Gastroesophageal sphincter (tissue), 3 donors: Measurements from ENCODE around the gene GRM8.

ENCODE experiments used
- CTCF ChIP-seq, 4 experiments: fragments of 200-600 bp in 2 of 4; fragments of 450-650 bp in 2 of 4; sonication (generic) in 1 of 4; IDR thresholded peaks; one replicate each; pipeline ENCODE4 v1.5.1; 2017 to 2019; ENCODE audit warnings: antibody characterized with exemption in 4 of 4, mild to moderate bottlenecking in 2 of 4, moderate library complexity in 2 of 4
- POLR2A ChIP-seq, 2 donors: fragments of 450-650 bp; IDR thresholded peaks; one replicate each; pipeline ENCODE4 v1.6.1; 2017; ENCODE audit warnings: antibody characterized with exemption in 2 of 2, mild to moderate bottlenecking in 2 of 2, moderate library complexity in 1 of 2
- POLR2AphosphoS5 ChIP-seq: sonication (generic); formaldehyde crosslinking; IDR thresholded peaks from one replicate; pipeline ENCODE4 v1.6.1; 2017; ENCODE audit warnings: antibody characterized with exemption

DNA sequence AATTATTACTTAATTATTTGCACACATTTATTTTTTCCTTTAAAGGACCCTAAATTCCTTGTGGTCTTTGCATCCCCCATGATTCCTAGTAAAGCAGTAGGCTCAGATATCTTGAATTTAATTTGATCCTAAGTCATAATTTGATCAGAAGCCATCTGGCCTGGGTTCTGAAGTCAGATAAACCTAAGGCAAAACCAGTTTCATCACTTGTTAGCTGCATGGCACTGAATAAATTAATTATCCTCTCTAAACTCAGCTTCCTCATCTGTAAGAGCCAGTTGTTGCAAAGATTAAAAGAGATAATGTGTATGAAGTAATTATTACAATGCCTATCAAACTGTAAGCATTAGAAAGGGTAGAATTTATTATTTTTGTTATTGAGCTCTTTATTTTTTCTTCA is 293.1 kb downstream of the GRM8 start:
- no peak for TF ChIP-seq CTCF (IDR thresholded peaks at IDR 0.05)
- no peak for TF ChIP-seq POLR2AphosphoS5
- TF ChIP-seq POLR2A (IDR thresholded peaks at IDR 0.05) = no peak
